HG03103 (cell line): ENCODE results near the gene CCZ1B.
"Not testable (repeated sequence)": the region's sequence is repeated elsewhere in the genome, so short reads cannot be mapped to it uniquely, and the experiment has no call there.

Source experiments
- ATAC-seq: cut with Tn5 transposase; IDR thresholded peaks from one replicate; pipeline ENCODE4 v1.9.1; 2021; ENCODE audit warnings: low read depth; ENCODE audit not compliant: unreplicated experiment

CCZ1B gene

DNA sequence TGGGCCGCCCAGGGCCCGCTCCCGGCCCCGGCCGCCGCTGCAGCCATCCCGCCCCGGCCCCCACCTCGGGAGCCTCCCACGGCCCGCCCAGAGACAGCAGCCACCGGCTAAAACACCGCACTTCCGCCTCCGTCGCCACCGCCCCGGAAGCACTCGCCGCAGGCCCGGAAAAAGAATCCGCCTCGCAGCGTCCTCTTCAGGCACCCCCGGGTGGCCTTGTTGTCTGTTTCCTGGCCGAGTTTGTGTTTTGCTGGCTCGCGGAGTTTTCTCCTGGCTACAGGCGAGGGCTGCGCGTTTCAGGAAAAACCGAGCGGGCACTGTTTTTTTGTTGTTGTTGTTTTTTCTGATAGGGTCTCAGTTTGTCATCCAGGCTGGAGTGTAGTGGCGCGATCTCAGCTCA is at the start of gene CCZ1B:
Gene CCZ1B (minus strand): TSS at position 125 of the 400 bp plus-strand sequence. CDS start 78 bp downstream, at position 47.
- ATAC-seq: peak; percentile 99

DNA sequence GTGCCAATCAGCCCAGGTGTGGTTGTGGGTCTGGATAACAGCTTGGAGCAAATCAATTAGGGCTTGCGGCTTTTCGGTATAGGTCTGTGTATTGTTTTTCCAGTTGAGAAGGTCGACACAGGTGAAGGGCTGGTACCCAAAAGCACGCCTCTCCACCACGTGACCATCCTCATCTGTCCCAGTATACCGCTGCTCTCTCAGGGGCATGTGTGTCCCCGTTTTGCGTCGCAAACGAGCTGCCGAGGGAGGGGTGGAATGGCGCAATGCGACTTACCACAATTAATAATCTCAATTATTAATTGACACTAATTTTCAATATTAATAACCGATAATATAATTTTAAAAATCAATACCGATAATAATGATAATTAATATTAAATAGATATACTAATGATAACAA is 48.9 kb upstream of the CCZ1B start:
- not testable (repeated sequence) for ATAC-seq

DNA sequence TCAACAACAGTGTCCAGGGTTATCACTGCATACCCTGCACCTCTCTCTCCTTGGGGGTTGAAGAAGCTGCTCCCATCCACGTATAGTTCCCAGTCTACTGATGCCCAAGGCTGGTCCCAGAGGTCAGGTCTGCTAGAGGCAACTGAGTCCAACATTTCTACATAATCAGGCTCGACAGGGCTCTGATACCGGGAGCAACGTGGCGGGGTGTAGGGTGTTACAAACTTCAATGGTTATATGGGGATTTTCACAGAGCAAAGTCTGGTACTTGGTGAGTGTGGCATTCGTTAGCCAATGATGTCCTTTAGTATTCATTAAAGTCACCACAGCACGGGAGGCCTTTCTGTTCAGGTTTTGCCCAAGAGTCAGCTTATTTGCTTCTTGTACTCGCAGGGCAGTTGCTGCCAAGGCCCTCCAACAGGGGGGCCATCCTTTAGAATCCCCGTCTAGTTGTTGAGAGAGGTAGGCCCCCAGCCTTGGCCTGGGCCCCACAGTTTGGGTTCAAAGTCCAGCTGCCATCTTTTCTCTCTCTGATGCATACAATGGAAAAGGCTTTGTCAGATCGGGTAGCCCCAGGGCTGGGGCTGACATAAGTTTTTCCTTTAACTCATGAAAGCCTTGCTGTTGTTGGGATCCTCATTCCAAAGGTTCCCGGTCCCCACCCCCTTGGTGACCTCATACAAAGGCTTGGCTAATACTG is 46.3 kb upstream of the CCZ1B start:
- not testable (repeated sequence) for ATAC-seq

DNA sequence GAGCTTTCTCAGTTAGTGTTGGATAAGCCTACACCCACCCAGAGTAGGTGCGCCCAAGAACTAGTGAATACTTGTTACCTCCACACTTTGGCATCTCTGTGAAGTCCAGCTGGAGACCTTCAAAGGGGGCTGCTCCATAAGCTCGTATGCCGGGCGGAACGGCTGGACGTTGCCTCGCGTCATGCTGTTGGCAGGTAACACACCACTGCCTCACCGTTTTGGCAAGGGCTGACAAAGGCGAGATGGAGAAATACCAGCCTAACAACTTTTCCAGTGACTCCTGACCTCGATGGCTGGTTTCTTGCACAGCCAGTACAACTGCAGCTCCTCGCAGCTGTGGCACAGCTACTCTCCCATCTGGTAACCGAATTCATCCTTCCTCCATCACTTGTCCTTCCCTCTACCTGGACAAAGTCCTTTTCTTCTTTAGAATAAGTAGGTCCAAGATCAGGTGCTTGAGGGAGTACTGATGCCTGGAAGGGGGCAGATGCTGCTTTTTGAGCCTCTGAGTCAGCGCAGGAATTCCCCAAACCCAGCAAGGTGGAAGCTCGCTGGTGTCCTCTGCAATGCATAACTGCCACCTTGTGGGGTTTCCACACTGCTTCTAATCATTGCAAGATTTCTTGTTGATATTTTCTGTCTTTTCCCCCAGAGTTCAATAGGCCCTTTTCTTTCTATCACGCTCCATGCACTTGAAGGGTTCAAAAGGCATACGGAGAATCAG is 45.5 kb upstream of the CCZ1B start:
- not testable (repeated sequence) for ATAC-seq

DNA sequence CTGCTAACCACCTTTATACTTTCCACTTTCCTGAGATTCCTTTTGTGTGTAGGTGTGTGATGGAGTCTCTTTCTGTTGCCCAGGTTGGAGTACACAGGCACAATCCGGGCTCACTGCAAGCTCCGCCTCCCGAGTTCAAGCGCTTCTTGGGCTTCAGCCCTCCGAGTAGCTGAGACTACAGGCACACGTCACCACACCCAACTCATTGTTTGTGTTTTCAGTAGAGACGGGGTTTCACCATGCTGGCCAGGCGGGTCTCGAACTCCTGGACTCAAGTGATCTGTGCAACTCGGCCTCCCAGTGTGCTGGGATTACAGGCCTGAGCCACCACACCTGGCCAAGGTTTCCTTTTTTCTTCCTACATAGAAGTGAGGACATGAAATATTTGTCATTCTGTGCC is 38.7 kb upstream of the CCZ1B start:
- ATAC-seq: not testable (repeated sequence)

DNA sequence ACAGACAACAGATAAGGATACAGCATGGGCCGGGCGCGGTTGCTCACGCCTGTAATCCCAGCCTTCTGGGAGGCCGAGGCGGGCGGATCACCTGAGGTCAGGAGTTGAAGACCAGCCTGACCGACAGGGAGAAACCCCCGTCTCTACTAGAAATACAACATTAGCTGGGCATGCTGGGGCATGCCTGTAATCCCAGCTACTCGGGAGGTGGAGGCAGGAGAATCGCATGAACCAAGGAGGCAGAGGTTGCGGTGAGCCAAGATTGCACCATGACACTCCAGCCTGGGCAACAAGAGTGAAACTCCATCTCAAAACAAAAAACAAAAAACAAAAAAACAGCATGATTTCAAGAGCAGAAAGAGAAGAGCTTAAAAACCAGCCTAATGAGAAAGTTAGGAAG is 38.1 kb upstream of the CCZ1B start:
- ATAC-seq: not testable (repeated sequence)

DNA sequence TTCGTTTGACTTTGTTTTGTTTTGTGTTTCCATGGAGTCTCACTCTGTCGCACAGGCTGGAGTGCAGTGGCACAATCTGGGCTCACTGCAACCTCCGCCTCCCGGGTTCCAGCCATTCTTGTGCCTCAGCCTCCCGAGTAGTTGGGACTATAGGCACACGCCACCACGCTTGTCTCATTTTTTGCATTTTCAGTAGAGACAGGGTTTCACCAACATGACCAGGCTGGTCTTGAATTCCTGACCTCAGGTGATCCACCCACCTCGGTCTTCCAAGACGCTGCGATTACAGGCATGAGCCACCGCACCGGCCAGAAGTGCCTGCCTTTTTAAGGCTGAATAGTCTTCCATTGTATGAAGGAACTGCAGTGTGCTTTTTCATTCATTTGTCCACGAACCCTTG is 36.8 kb upstream of the CCZ1B start:
- ATAC-seq: not testable (repeated sequence)

DNA sequence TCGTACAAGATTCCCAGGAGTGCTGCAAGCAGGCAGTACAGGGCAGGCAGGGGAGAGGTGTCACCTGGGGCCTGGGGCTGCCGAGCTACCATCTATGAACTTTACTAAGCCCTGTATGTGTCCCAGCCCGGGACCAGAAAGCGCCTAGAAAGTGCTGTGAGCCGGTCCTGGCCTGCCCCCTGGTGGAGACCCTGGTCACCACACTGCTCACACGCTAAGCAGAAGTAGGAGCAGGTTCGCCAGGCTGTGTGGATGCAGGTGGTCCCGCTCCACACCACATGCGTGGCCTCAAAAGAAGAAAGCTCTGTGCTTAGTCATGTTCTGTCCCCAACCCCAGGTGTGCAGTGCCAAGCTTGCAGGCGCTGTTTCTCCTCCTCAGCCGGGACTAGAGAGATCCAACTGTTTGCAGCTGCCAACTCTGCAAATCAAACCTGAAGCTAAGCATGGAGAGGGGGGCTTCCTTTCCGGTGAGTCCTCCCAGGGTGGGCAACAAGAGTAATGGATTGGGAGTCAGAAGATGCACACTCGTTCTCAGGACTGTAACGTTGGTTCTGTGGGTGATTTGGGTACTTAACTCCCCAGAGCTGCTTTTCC is 31.7 kb upstream of the CCZ1B start:
- ATAC-seq: not testable (repeated sequence)

DNA sequence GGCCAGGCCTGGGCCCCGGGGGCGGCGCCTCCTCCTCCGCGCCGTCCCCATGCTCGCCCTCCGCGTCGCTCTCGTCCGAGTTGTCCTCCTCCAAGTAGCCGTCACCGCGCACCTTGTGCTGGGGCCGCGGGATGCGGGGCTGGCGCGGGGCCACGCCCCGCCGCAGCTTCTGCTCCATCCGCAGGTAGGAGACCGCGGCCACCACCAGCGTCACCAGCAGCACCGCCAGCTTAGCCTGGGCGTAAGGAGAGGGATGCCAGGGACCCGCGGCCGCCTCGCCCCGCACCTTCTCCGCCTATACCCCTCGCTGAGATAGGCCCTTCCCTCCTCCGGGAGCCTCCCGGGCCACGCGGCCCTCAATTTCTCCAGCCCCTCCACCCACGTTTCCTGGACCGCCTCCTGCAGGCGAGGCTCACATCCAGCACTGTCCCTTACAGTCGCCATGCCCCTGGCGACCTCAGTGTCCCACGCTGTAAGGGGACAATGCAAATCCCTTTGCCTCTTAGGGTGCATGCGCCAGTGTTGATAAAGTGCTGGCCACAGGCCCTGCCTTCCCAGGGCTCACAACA is 29.6 kb upstream of the CCZ1B start:
- ATAC-seq: not testable (repeated sequence)

DNA sequence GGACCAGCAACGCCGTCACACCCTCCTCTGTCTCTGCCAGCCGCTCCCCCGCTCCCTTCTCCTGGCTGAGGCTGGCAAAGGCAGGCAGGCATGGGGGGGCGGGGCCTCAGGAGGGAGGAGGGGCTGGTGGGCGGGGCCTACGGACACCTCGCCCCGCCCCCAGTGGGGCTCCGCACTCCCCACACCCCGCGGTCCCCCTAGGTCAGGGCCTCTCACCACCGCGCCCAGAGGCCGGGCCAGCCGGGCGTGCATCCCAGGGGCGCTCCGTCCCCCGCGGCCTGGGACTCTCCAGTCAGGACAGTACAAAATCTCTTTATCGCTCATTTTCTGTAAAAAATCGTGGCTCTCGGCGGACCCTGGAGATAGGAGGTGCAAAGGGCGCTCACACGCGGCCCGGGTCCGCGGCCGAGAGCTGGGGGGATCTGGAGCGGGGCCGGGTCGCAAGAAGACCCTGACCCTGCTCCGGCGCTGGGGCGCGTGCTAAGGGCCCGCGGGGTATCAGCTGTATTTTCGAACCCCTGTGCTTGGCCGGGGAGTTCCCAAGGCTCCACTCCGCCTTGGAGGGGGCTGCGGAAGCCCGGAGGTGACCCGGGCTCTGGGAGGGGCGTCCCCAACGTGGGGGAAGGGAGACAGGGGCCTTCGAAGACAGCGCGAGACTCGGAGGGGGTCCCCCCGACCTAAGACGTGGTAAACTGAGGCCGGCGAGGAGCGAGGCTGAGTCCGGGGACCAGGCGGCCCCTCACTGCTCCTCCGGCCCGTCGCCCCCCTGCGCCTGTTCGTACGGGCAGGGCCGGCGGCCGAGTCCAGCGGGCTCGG is 28.9 kb upstream of the CCZ1B start:
- ATAC-seq: not testable (repeated sequence)

DNA sequence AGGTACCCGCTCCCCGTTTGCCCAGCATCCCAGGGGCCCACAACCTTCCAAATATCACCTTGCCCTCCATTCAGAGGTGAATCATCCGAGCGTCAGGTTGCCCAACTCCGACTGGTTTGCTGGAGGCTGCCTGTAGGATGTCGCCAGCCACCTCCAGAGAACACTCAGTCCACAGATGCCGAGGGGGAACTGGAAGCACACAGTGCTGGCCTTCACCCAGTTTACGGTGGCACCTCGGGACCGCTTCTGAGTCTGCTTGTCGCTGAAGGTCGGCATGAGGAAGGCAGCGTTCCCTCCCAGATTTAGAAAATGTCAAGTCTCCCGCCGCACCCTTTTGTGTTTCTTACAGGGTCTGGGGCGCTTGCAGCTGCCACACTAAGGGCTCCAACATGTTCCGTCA is 27.6 kb upstream of the CCZ1B start:
- not testable (repeated sequence) for ATAC-seq

DNA sequence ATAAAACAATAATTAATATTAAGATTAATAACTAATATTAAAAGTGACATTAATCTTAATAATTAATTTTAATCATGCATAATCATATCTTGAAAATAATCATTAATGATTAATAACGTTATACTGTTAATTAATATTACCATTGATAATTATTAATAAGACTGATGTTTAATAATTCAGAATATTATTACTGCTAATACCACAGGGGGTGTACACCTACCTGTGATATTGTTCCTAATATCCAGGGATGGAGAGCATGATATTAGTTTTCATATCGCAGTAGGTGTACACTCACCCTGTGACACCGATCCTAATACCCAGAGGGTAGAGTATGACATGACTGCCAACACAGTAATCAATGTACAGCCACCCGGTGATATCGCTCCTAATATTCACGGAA is 23.1 kb upstream of the CCZ1B start:
- ATAC-seq: not testable (repeated sequence)

DNA sequence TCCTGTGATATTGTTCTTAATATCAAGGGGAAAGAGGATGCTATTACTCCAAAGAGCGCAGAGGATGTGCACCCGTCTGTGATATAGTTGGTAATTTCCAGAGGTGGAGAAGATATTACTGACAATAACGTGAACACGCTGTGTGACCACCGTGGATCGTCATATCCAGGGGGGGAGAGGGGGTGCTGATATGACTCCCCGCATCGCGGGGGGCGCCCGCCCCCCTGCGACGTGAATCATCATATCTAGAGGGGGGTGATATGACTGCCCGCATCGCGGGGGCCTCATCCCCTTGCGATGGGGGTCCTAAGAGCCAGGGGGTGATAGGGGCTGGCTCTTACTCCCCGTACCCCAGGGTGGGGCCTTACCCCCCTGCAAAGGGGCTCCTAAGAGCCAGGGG is 21.7 kb upstream of the CCZ1B start:
- not testable (repeated sequence) for ATAC-seq

DNA sequence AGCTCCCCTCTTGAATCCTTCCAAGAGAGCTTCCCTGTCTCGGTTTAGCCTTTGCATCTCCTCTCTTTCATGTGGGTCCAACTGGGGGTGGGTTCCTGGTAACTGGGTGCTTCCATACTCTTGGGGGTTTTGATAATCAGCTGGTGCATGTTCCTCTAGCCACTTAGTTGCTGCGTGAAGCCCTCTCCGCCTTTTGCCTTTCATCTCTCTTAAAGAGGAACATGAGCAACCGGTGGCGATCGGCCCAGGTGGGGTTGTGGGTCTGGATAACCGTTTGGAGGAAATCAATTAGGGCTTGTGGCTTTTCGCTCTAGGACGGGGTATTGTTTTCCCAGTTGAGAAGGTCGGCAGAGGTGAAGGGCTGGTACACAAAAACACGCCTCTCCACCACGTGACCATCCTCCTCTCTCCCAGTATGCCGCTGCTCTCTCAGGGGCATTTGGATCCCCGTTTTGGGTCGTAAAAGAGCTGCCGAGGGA is 19.9 kb upstream of the CCZ1B start:
- ATAC-seq: not testable (repeated sequence)

DNA sequence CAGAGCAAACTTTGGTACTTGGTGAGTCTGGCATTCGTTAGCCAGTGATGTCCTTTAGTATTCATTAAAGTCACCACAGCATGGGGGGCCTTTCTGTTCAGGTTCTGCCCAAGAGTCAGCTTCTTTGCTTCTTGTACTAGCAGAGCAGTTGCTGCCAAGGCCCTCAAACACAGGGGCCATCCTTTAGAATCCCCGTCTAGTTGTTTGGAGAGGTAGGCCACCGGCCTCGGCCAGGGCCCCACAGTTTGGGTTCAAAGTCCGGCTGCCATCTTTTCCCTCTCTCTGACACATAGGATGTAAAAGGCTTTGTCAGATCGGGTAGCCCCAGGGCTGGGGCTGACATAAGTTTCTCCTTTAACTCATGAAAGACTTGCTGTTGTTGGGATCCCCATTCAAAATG is 17.6 kb upstream of the CCZ1B start:
- not testable (repeated sequence) for ATAC-seq

DNA sequence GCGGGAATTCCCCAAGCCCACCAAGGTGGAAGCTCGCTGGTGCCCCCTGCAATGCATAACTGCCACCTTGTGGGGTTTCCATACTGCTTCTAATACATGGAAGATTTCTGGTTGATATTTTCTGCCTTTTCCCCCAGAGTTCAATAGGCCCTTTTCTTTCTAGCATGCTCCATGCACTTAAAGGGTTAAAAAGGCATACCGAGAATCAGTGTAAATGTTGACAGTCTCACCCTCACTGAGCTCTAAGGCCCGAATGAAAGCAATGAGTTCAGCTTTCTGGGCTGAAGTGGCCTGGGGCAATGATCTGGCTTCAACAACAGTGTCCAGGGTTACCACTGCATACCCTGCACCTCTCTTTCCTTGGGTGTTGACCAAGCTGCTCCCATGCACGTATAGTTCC is 17.0 kb upstream of the CCZ1B start:
- ATAC-seq: not testable (repeated sequence)

DNA sequence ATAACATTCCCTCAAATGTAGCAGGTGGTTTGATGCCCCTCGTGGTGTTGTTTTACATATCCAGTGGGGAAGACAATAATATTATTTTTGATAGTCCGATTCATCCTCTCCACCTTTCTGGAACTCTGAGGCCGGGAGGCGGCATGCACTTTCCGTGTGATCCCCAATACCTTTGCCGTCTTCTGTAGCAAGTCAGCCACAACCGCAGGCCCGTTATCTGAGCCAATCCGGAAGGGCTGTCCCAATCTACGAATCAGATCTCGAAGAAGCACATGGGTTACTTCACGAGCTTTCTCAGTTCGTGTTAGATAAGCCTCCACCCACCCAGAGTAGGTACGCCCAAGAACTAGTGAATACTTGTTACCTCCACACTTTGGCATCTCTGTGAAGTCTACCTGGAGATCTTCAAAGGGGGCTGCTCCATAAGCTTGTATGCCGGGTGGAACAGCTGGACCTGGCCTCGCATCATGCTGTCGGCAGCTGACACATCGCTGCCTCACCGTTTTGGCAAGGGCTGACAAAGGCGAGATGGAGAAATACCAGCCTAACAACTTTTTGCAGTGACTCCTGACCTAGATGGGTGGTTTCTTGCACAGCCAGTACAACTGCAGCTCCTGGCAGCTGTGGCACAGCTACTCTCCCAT is 16.3 kb upstream of the CCZ1B start:
- not testable (repeated sequence) for ATAC-seq

DNA sequence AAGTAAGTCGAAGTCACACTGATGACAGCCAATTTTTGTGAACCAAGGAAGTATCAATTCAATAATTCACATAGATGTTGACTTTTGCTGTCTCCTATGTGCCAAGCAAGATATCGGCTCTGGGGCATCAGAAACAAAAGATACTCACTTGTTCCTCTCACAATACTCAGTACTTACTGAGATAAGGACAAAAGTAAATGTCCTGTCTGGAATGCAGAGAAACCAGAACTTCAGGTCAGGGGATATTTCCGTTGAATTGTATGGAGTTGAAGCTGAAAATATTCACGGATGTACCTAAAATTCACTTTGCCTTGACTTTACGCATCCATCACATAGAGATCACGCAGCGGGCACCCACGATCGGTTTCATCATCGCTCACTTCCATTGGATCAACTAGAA is 11.0 kb upstream of the CCZ1B start:
- not testable (repeated sequence) for ATAC-seq

DNA sequence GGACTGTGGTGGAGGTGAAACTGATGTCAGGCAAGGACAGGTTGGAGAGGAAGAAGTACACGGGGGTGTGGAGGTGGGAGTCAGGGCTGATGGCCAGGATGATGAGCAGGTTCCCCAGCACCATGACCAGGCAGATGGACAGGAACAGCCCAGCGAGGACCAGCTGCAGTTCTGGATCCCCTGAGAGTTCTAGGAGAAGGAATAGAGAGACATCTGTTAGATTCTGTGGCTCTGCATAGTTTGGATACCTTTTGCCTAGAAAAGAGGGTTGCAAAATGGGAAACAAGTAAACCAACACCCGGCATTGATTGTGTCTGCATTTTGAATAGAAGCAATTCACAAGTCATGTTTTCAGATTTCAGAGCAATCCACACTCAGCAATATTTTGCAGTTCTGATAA is 9.4 kb upstream of the CCZ1B start:
- ATAC-seq: not testable (repeated sequence)

DNA sequence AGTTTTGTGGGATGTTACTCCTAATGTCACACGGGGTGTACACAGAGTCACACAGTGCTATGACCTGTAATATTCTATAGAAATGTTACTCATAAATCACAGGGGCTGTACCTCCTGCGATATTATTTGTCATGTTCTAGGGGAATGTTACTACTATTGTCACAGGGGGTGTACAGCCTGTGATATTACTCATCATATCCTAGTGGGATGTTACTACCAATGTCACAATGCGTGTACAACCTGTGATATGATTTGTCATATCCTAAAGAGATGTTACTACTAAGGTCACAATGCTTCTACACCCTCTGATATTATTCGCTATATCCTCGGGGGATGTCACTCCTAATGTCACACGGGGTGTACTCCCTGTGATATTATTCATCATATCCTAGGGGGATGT is 7.6 kb upstream of the CCZ1B start:
- no peak for ATAC-seq
